IMR-90 (cell line): ENCODE measurements around the gene SGMS1.

Experiments
- MAFK ChIP-seq: IDR thresholded peaks from 2 replicates; pipeline ENCODE4 v1.6.1; 2012; ENCODE audit warnings: low read depth, low read length, improper control_type of control experiment
- MAZ ChIP-seq: IDR thresholded peaks from 2 replicates; pipeline ENCODE4 v1.6.1; 2012; ENCODE audit warnings: low read depth, mild to moderate bottlenecking, low read length, improper control_type of control experiment, moderate library complexity, borderline replicate concordance
- POLR2A ChIP-seq: IDR thresholded peaks from 2 replicates; pipeline ENCODE4 v1.6.1; 2012; ENCODE audit warnings: mild to moderate bottlenecking, low read depth, low read length
- RFX5 ChIP-seq: IDR thresholded peaks from 2 replicates; pipeline ENCODE4 v1.8.0; 2012; ENCODE audit warnings: low read depth, mild to moderate bottlenecking, low read length, moderate library complexity
- USF2 ChIP-seq: fragments of 150-350 bp; IDR thresholded peaks from 2 replicates; pipeline ENCODE4 v1.6.1; 2017; ENCODE audit warnings: mild to moderate bottlenecking, antibody characterized with exemption, low read length, low read depth
- TF ChIP-seq, protein P1 (sequence below): conservative IDR thresholded peaks from 2 replicates; pipeline ENCODE4 v1.5.1; 2012; ENCODE audit warnings: mild to moderate bottlenecking, low read depth, low read length, improper control_type of control experiment
- TF ChIP-seq, protein P2 (sequence below): fragments of 150-350 bp; IDR thresholded peaks from 2 replicates; pipeline ENCODE4 v1.6.1; 2016; ENCODE audit warnings: low read depth, mild to moderate bottlenecking, low read length, moderate library complexity, borderline replicate concordance

GRCh38 chr10:50345545-50345944 is 278.2 kb downstream of the SGMS1 start:
- TF ChIP-seq, protein P1, sequence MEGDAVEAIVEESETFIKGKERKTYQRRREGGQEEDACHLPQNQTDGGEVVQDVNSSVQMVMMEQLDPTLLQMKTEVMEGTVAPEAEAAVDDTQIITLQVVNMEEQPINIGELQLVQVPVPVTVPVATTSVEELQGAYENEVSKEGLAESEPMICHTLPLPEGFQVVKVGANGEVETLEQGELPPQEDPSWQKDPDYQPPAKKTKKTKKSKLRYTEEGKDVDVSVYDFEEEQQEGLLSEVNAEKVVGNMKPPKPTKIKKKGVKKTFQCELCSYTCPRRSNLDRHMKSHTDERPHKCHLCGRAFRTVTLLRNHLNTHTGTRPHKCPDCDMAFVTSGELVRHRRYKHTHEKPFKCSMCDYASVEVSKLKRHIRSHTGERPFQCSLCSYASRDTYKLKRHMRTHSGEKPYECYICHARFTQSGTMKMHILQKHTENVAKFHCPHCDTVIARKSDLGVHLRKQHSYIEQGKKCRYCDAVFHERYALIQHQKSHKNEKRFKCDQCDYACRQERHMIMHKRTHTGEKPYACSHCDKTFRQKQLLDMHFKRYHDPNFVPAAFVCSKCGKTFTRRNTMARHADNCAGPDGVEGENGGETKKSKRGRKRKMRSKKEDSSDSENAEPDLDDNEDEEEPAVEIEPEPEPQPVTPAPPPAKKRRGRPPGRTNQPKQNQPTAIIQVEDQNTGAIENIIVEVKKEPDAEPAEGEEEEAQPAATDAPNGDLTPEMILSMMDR = no peak
- no peak for TF ChIP-seq POLR2A
- TF ChIP-seq, protein P2, sequence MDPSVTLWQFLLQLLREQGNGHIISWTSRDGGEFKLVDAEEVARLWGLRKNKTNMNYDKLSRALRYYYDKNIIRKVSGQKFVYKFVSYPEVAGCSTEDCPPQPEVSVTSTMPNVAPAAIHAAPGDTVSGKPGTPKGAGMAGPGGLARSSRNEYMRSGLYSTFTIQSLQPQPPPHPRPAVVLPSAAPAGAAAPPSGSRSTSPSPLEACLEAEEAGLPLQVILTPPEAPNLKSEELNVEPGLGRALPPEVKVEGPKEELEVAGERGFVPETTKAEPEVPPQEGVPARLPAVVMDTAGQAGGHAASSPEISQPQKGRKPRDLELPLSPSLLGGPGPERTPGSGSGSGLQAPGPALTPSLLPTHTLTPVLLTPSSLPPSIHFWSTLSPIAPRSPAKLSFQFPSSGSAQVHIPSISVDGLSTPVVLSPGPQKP = no peak
- no peak for TF ChIP-seq USF2
- no peak for TF ChIP-seq RFX5
- no peak for TF ChIP-seq MAZ
- TF ChIP-seq MAFK = no peak
